ENCODE results near the gene NATD1. TPM values are rescaled to one million over a fixed set of nuclear protein-coding genes. Genes with fewer than 3 reads are reported as not detected.

Gene NATD1
- total and polyA plus RNA-seq, 2 of the 8 experiments (the other 6 are each of a cell fraction or from before 2014, with no cell fraction given) = 5.4 to 8.4 TPM

GRCh38 chr17:21293831-21294210 is 40.6 kb upstream of the NATD1 start (continued):
- TF ChIP-seq JUND (IDR thresholded peaks at IDR 0.05; ENCODE audit: low read length) = no peak
- TF ChIP-seq NRF1 (IDR thresholded peaks at IDR 0.05; ENCODE audit: low read depth, low read length) = no peak
- no peak for TF ChIP-seq CHD1 (IDR thresholded peaks at IDR 0.05; ENCODE audit: low read depth, low read length)
- TF ChIP-seq CTBP2 (IDR thresholded peaks at IDR 0.05; ENCODE audit: borderline replicate concordance, insufficient read depth, insufficient read length, low read length) = no peak
- no peak for TF ChIP-seq SP1 (IDR thresholded peaks at IDR 0.05; ENCODE audit: low read depth, low read length)
